Measurements from ENCODE around the gene ATP8A2. TPM values are rescaled to one million over a fixed set of nuclear protein-coding genes. Genes with fewer than 3 reads are reported as not detected.

The ATP8A2 gene
- total and polyA plus RNA-seq, 2 of the 4 experiments (the other 2 are of a cell fraction), result 0.02 to 0.18 TPM

- H4K91ac ChIP-seq (ENCODE audit: insufficient read depth, low read depth, low read length), result no peak overlapping the region
- no peak overlapping the region for H2BK20ac ChIP-seq (ENCODE audit: low read depth, low read length)
- CTCF ChIA-PET, result no interaction called here
- H3K4me3 ChIP-seq (ENCODE audit: insufficient read depth, low read depth, low read length), result no peak overlapping the region
- no peak overlapping the region for H2AFZ ChIP-seq (replicated peaks; ENCODE audit: low read length, poor library complexity)
- intact Hi-C loops (cut with micrococcal nuclease), result no loop called here
- no TSS peak for BruUV-seq (replicated peaks)
- ATAC-seq (ENCODE audit: low read depth), result no peak
- no peak overlapping the region for H3K56ac ChIP-seq (ENCODE audit: extremely low read depth, insufficient read depth, low read length)
- no peak overlapping the region for H3K9ac ChIP-seq (ENCODE audit: low read depth, low read length)
- H2AK9ac ChIP-seq (replicated peaks; ENCODE audit: low read depth, low read length, poor library complexity), result no peak overlapping the region
- H3K9me3 ChIP-seq (ENCODE audit: control insufficient read depth, insufficient read depth, low read length), result no peaks in the 10 kb centered on the region; the same call in 1 of the 2 replicates
- H4K8ac ChIP-seq (ENCODE audit: low read depth in 2 of 2, low read length in 2 of 2), result no peak overlapping the region
- no peak overlapping the region for H2AK5ac ChIP-seq (ENCODE audit: low read depth, low read length)
- H3K14ac ChIP-seq (replicated peaks; ENCODE audit: low read depth, low read length), result no peak overlapping the region
- no peaks in the 10 kb centered on the region for H4K20me1 ChIP-seq (ENCODE audit: insufficient read depth, low read length)
- in situ Hi-C loops (cut with MboI; ENCODE audit: low sequenced_read_pairs), result no loop called here
- H2BK120ac ChIP-seq (ENCODE audit: low read depth, low read length), result no peak overlapping the region
- no peak overlapping the region for H3K27ac ChIP-seq (ENCODE audit: insufficient read depth, low read length)
- no peaks in the 10 kb centered on the region for H3K36me3 ChIP-seq (ENCODE audit: control insufficient read depth, insufficient read depth, low read length)
- no peaks in the 10 kb centered on the region for H3K27me3 ChIP-seq (ENCODE audit: control insufficient read depth, insufficient read depth, low read length)
- no peak overlapping the region for H3K4ac ChIP-seq (ENCODE audit: low read depth, low read length)
- H3K79me1 ChIP-seq (ENCODE audit: low read depth in 1 of 2, low read length in 2 of 2), result no peaks in the 10 kb centered on the region
- dilution Hi-C loops (cut with HindIII; ENCODE audit: low sequenced_read_pairs, unreplicated experiment), result no loop called here
- DNase-seq, result no peak
- H3K18ac ChIP-seq (ENCODE audit: low read depth, low read length), result no peak overlapping the region
- POLR2A ChIA-PET (ENCODE audit: unreplicated experiment), result no interaction called here
- no peak overlapping the region for H2BK5ac ChIP-seq (ENCODE audit: low read depth, low read length, poor library complexity, severe bottlenecking)
- H2BK15ac ChIP-seq (ENCODE audit: low read depth, low read length), result no peak overlapping the region
- no peak overlapping the region for H3K23ac ChIP-seq (ENCODE audit: low read depth, low read length)
- H3K9me1 ChIP-seq (ENCODE audit: insufficient read depth, low read length), result no peaks in the 10 kb centered on the region
- H4K5ac ChIP-seq (ENCODE audit: low read depth, low read length), result no peak overlapping the region
- H3K4me2 ChIP-seq (ENCODE audit: low read depth, low read length), result no peak overlapping the region
- TF ChIP-seq RFX5 (IDR thresholded peaks at IDR 0.05; ENCODE audit: low read depth, low read length) (no peak), ELK1 (IDR thresholded peaks at IDR 0.05; ENCODE audit: borderline replicate concordance, low read depth, low read length) (no peak), RCOR1 (IDR thresholded peaks at IDR 0.05; ENCODE audit: insufficient replicate concordance, low read length) (no peak), POLR2A (IDR thresholded peaks at IDR 0.05; ENCODE audit: low read depth, low read length) (no peak), BHLHE40 (IDR thresholded peaks at IDR 0.05; ENCODE audit: low read depth, low read length) (no peak), MXI1 (IDR thresholded peaks at IDR 0.05; ENCODE audit: borderline replicate concordance, low read depth, low read length) (no peak), MAZ (IDR thresholded peaks at IDR 0.05; ENCODE audit: borderline replicate concordance, low read depth, low read length) (no peak), RAD21 (IDR thresholded peaks at IDR 0.05; ENCODE audit: low read length) (no peak), USF2 (IDR thresholded peaks at IDR 0.05; ENCODE audit: low read depth, low read length) (no peak), CEBPB (IDR thresholded peaks at IDR 0.05; ENCODE audit: low read depth, low read length) (no peak), MAFK (IDR thresholded peaks at IDR 0.05; ENCODE audit: low read depth, low read length) (no peak), FOS (IDR thresholded peaks at IDR 0.05; ENCODE audit: low read depth, low read length) (no peak), CHD1 (IDR thresholded peaks at IDR 0.05; ENCODE audit: low read depth, low read length) (no peak), NFE2L2 (IDR thresholded peaks at IDR 0.05; ENCODE audit: low read depth, low read length) (no peak), CTCF (conservative IDR thresholded peaks at IDR 0.05; ENCODE audit: low read depth, low read length) (no peak), SMC3 (IDR thresholded peaks at IDR 0.05; ENCODE audit: low read depth, low read length) (no peak)
- no peaks in the 10 kb centered on the region for H3K4me1 ChIP-seq (ENCODE audit: control insufficient read depth, insufficient read depth, low read length)
Measured at GRCh38 chr13:25821776-25822175, 450.0 kb downstream of the ATP8A2 start.
